Astrocyte of the cerebellum (primary cell): Measurements from ENCODE around the gene TRAF3.

Experiments
- DNase-seq: peaks from one replicate; pipeline ENCODE4 v3.0.0-alpha.2; 2011; ENCODE audit warnings: low read depth
- H3K4me3 ChIP-seq: 2 replicates; pipeline ENCODE4 v1.5.1; 2011; ENCODE audit warnings: mild to moderate bottlenecking, low read depth, low read length, moderate library complexity
- CTCF ChIP-seq: IDR thresholded peaks from 2 replicates; pipeline ENCODE4 v1.5.1; 2012; ENCODE audit warnings: low read length, low read depth, moderate library complexity, mild to moderate bottlenecking; ENCODE audit errors: missing control alignments
- in situ Hi-C: cut with HindIII; loops from 2 replicates; pipeline ENCODE4 v1.10.0; 2017; ENCODE audit warnings: low sequenced_read_pairs

The TRAF3 gene

GRCh38 chr14:102937331-102938175, 160.3 kb downstream of the TRAF3 start:
- in situ Hi-C loops, result no loop called here
- no peak for DNase-seq
- TF ChIP-seq CTCF, result no peak
- H3K4me3 ChIP-seq, result no peak overlapping the region

- in situ Hi-C loops, result no loop called here
- H3K4me3 ChIP-seq, result no peak overlapping the region
- no peak for DNase-seq
- TF ChIP-seq CTCF, result no peak
Observed at GRCh38 chr14:102938191-102938590, 160.9 kb downstream of the TRAF3 start.

- in situ Hi-C loops, result no loop called here
- no peak for DNase-seq
- no peak for TF ChIP-seq CTCF
Observed at GRCh38 chr14:102939329-102939728, 162.1 kb downstream of the TRAF3 start.

GRCh38 chr14:102939820-102940561, 162.7 kb downstream of the TRAF3 start:
- DNase-seq, result no peak
- in situ Hi-C loops, result loop anchor here (5.0 kb wide), 1 partner anchor 47 kb away; no protein-coding TSS in a partner anchor
- H3K4me3 ChIP-seq, result no peak overlapping the region
- TF ChIP-seq CTCF, result no peak

More at GRCh38 chr14:102939329-102939728, 162.1 kb downstream of the TRAF3 start:
- no peak overlapping the region for H3K4me3 ChIP-seq

GRCh38 chr14:102940729-102941362, 163.6 kb downstream of the TRAF3 start:
- TF ChIP-seq CTCF, result no peak
- no peak for DNase-seq
- in situ Hi-C loops, result loop anchor here (5.0 kb wide), 1 partner anchor 46 kb away; no protein-coding TSS in a partner anchor
- no peak overlapping the region for H3K4me3 ChIP-seq

- no peak overlapping the region for H3K4me3 ChIP-seq
- no peak for TF ChIP-seq CTCF
- DNase-seq, result no peak
- in situ Hi-C loops, result loop anchor here (5.0 kb wide), 1 partner anchor 46 kb away; no protein-coding TSS in a partner anchor
Observed at GRCh38 chr14:102941419-102942011, 164.3 kb downstream of the TRAF3 start.
